Testis (tissue), 2 donors: Measurements from ENCODE around the gene SLC16A9.

Experiments
- POLR2A ChIP-seq: fragments of 450-650 bp; IDR thresholded peaks from one replicate; pipeline ENCODE4 v1.6.1; 2017; ENCODE audit warnings: antibody characterized with exemption, mild to moderate bottlenecking, moderate library complexity
- TF ChIP-seq, protein P1 (sequence below), 3 experiments: fragments of 450-650 bp in 2 of 3; fragments of 200-600 bp in 1 of 3; sonication (generic) in 1 of 3; IDR thresholded peaks; one replicate each; pipeline ENCODE4 v1.5.1; 2016 to 2019; ENCODE audit warnings: antibody characterized with exemption in 3 of 3, mild to moderate bottlenecking in 2 of 3, moderate library complexity in 1 of 3

DNA sequence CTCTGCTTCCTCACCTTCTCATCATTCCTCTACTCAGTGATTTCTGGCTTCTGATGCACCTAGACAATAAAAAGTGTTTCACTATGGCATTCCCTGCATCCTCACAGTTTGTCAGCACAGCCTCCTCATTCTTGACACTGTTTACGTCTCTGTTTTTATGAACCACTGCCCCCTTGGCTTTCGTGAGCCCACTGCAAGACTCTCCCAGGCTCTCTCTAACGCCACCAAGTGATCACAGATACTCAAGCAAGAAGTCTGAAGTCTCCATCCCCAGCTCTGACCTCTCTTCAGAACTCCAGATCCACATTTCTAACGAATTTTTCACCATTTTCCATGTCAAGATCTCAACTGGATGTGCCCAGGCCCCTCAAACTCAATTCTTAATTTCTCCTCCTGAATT, 8.9 kb downstream of the SLC16A9 start:
- TF ChIP-seq, protein P1, sequence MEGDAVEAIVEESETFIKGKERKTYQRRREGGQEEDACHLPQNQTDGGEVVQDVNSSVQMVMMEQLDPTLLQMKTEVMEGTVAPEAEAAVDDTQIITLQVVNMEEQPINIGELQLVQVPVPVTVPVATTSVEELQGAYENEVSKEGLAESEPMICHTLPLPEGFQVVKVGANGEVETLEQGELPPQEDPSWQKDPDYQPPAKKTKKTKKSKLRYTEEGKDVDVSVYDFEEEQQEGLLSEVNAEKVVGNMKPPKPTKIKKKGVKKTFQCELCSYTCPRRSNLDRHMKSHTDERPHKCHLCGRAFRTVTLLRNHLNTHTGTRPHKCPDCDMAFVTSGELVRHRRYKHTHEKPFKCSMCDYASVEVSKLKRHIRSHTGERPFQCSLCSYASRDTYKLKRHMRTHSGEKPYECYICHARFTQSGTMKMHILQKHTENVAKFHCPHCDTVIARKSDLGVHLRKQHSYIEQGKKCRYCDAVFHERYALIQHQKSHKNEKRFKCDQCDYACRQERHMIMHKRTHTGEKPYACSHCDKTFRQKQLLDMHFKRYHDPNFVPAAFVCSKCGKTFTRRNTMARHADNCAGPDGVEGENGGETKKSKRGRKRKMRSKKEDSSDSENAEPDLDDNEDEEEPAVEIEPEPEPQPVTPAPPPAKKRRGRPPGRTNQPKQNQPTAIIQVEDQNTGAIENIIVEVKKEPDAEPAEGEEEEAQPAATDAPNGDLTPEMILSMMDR (IDR thresholded peaks at IDR 0.05), result no peak
- TF ChIP-seq POLR2A, result no peak
